BJ (cell line): Measurements from ENCODE around the gene IFI27L1. TPM values are rescaled to one million over a fixed set of nuclear protein-coding genes. Genes with fewer than 3 reads are reported as not detected.

ENCODE experiments used
- CTCF ChIA-PET: fragments of 350-600 bp; formaldehyde crosslinking; extraction: SDS; loops from one replicate; lab custom pipeline; 2021; ENCODE audit warnings: antibody characterized with exemption, inconsistent platforms; lab: Yijun Ruan, JAX
- POLR2A ChIA-PET: fragments of 300-600 bp; sonication (Branson Sonifier 250); formaldehyde crosslinking; extraction: SDS; loops from one replicate; lab custom pipeline; 2021; ENCODE audit warnings: antibody characterized with exemption; lab: Charles Lee
- DNase-seq: peaks from one replicate; pipeline ENCODE4 v3.0.0-alpha.2; 2011; ENCODE audit warnings: low read depth
- H3K27me3 ChIP-seq: 2 replicates; pipeline ENCODE4 v1.6.0; 2011; ENCODE audit warnings: low read length; ENCODE audit not compliant: control insufficient read depth, insufficient read depth
- H3K36me3 ChIP-seq: 2 replicates; pipeline ENCODE4 v1.5.1; 2011; ENCODE audit warnings: low read length; ENCODE audit not compliant: control insufficient read depth, insufficient read depth
- H3K4me3 ChIP-seq: 2 replicates; pipeline ENCODE4 v1.5.1; 2011; ENCODE audit warnings: low read depth, mild to moderate bottlenecking, control low read depth, low read length
- polyA plus RNA-seq: library from polyadenylated mRNA; depleted of rRNA; stranded (reverse); fragments of >200 nt; gene quantifications from 2 replicates; pipeline ENCODE4 v1.2.3, GENCODE V29; 2011
- TF ChIP-seq, protein P1 (sequence below): IDR thresholded peaks from 2 replicates; pipeline ENCODE4 v1.5.1; 2011; ENCODE audit warnings: low read depth, mild to moderate bottlenecking, control low read depth, inconsistent platforms, low read length, moderate library complexity; ENCODE audit not compliant: insufficient read depth

IFI27L1 gene
- polyA plus RNA-seq, 1 experiment, result 18.6 TPM

DNA sequence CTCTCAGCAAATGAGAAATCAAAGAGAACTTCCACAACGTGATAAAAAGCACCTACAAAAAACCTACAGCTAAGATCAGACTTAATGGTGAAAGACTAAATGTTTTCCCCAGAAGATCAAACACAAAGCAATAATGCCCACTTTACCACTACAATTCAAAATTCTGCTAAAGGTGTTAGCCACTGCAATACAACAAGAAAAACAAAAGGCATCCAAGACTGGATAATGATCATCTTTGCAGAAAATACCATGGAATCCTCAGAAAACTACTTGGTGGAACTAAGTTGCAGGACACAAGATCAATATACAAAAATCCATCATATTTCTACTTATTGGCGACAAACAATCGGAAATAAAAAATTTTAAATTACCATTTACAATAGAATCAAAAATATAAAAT, 6.6 kb upstream of the IFI27L1 start:
- ChIA-PET POLR2A (no interaction called here), CTCF (interaction anchor here (1.1 kb wide), 1 partner anchor 62 kb away, joined by 3 read pairs; no protein-coding TSS in a partner anchor)
- no peak overlapping the region for H3K4me3 ChIP-seq
- TF ChIP-seq, protein P1, sequence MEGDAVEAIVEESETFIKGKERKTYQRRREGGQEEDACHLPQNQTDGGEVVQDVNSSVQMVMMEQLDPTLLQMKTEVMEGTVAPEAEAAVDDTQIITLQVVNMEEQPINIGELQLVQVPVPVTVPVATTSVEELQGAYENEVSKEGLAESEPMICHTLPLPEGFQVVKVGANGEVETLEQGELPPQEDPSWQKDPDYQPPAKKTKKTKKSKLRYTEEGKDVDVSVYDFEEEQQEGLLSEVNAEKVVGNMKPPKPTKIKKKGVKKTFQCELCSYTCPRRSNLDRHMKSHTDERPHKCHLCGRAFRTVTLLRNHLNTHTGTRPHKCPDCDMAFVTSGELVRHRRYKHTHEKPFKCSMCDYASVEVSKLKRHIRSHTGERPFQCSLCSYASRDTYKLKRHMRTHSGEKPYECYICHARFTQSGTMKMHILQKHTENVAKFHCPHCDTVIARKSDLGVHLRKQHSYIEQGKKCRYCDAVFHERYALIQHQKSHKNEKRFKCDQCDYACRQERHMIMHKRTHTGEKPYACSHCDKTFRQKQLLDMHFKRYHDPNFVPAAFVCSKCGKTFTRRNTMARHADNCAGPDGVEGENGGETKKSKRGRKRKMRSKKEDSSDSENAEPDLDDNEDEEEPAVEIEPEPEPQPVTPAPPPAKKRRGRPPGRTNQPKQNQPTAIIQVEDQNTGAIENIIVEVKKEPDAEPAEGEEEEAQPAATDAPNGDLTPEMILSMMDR, result no peak
- DNase-seq, result no peak
- H3K27me3 ChIP-seq, result no peaks in the 10 kb centered on the region
- peaks cover 2% of the 10 kb centered on the region for H3K36me3 ChIP-seq

DNA sequence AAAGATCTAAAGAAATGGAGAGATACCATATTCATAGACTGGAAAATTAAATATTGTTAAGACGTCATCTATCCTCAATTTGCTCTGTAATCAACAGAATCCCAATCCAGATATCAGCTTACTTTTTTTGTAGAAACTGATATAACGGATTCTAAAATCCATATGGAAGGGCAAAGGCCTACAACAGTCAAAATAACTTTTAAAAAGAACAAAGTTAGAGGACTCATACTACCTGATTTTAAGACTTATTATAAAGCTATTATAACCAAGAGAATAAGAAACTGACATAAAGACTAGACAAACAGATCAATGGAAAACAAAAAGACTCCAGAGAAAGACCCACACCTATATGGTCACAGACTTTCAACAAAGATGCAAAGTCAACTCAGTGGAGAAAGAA, 6.1 kb upstream of the IFI27L1 start:
- DNase-seq, result no peak
- ChIA-PET POLR2A (no interaction called here), CTCF (interaction anchor here (1.1 kb wide), 1 partner anchor 62 kb away, joined by 3 read pairs; no protein-coding TSS in a partner anchor)
- H3K27me3 ChIP-seq, result no peaks in the 10 kb centered on the region
- TF ChIP-seq, protein P1, result no peak
- peaks cover 2% of the 10 kb centered on the region for H3K36me3 ChIP-seq
- no peak overlapping the region for H3K4me3 ChIP-seq

DNA sequence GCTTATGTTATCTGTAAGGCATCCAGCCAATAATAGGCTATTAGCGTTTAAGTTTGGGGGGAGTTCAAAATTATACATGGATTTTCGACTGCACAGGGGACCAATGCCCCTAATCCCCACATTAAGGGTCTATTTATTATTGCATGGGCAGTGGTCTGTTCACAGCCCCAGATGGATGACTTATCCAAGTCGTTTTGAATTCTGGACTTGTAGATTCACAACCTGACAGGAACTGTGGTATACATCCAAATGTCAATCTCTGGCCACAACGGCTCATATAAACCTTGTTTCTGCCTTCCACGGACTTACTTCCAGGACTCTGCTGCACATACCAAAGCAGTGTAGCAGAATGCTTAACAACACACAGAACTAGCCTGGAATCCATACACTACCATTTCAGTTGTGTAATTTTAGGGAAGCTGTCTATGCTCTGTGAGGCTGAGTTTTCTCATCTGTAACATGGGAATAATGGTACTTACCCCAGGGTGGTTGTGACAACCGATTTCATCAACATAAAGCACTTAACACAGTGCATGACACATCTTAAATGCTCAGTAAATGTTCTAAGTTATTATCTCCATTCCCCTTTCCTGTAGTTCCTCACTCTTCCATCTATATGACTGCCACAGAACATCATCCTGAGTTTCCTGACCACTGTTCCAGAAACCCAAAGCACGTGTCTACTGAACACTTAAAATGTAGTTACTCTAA, 3.8 kb upstream of the IFI27L1 start:
- no peak for DNase-seq
- Histone ChIP-seq H3K36me3 (peaks cover 2% of the 10 kb centered on the region), H3K4me3 (no peak overlapping the region), H3K27me3 (no peaks in the 10 kb centered on the region)
- ChIA-PET CTCF (no interaction called here), POLR2A (no interaction called here)
- TF ChIP-seq, protein P1, result no peak

DNA sequence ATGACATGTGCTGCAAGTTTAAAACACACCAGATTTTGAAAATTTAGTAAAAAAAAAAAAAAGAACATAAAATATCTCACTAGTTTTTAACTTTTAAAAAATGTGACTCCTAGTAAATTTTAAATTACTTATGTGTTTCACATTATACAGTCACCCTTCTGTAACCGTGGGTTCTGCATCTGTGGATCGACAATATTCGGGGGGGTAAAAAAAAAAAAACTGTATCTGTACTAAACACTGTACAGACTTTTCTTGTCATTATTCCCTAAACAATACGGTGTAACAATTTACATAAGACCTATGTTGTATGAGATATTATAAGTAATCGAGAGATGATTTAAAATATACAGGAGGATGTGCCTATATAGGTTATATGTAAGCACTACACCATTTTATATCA, 3.3 kb upstream of the IFI27L1 start:
- CTCF ChIA-PET, result no interaction called here
- Histone ChIP-seq H3K4me3 (no peak overlapping the region), H3K36me3 (peaks cover 2% of the 10 kb centered on the region)

DNA sequence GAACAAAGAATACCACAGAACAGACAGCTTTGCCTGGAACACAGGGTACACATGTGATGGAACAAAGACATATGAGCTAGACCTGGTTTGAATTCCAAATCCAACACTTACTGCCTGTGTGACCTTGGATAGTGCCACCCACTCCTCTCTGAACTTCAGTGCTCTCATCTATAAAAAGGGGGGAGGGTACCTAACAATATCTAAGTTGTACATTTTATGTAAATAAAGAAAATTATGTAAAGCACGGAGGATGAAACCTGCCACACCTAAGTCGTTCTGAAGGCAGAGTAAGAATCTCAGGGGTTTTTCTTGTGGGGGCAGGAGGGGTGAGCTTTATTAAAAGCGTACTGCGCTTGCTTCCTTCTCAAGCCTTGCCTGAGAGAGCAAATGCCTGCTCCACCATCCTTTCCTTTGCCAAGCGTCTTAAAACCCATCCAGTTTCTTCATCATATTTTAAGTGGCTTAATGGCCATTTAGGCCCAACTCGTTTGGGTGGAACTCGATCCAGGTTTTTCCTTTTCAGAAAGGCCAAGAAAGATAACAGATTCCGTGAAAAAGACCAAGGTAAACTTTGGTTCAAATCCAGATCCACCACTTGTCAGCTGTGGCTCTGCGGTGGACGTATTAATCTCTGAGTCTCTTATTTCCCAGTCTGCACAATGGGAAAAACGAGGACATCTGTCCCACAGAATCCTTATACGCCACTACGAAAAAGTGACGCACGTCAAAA, 1.1 kb upstream of the IFI27L1 start:
- Histone ChIP-seq H3K4me3 (peak overlapping the region; percentile 74), H3K36me3 (peaks cover 2% of the 10 kb centered on the region), H3K27me3 (no peaks in the 10 kb centered on the region)
- ChIA-PET POLR2A (no interaction called here), CTCF (interaction anchor here (1.8 to 3.6 kb wide), 3 partner anchors 10 to 57 kb away, joined by 5 to 15 read pairs (median 9); no protein-coding TSS in a partner anchor)
- no peak for DNase-seq
- TF ChIP-seq, protein P1, result no peak

More for the DNA sequence above, 3.3 kb upstream of the IFI27L1 start:
- POLR2A ChIA-PET, result no interaction called here
- no peak for DNase-seq
- TF ChIP-seq, protein P1, result no peak
- no peaks in the 10 kb centered on the region for H3K27me3 ChIP-seq
